HG02623 (cell line): ENCODE results near the gene POU3F1.

Source experiments
- ATAC-seq: cut with Tn5 transposase; IDR thresholded peaks from one replicate; pipeline ENCODE4 v1.9.1; 2021; ENCODE audit warnings: moderate library complexity; ENCODE audit not compliant: unreplicated experiment

The POU3F1 gene

GRCh38 chr1:38029081-38029681, 17.4 kb downstream of the POU3F1 start:
- ATAC-seq = no peak

GRCh38 chr1:38028671-38029070, 17.9 kb downstream of the POU3F1 start:
- no peak for ATAC-seq

DNA sequence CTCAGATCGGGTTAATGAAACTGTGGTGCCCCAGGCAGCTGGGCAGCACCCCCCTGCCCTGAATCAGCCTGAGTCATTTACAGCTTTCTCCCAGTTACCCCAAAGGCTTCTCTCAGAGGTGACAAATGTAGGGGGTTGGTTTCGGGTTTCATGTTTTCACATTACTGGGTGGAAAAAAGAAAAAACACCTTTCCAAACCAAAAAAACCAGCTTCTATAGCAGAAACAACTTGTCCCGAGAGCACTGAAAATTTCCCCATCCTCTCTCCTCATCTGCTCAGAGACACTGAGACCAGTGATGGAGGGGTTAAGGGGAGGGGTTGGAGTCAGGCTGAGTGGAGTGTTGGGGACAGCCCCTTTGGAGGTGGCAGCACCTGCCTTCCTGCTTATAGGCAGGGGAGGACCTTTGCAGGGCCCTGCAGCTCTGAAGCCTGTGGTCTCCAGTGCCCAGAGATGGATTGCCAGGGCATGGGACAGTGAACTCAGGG, 18.4 kb downstream of the POU3F1 start:
- peak; percentile 56 for ATAC-seq

- ATAC-seq = no peak
Measured at GRCh38 chr1:38027201-38028104, 19.1 kb downstream of the POU3F1 start.

DNA sequence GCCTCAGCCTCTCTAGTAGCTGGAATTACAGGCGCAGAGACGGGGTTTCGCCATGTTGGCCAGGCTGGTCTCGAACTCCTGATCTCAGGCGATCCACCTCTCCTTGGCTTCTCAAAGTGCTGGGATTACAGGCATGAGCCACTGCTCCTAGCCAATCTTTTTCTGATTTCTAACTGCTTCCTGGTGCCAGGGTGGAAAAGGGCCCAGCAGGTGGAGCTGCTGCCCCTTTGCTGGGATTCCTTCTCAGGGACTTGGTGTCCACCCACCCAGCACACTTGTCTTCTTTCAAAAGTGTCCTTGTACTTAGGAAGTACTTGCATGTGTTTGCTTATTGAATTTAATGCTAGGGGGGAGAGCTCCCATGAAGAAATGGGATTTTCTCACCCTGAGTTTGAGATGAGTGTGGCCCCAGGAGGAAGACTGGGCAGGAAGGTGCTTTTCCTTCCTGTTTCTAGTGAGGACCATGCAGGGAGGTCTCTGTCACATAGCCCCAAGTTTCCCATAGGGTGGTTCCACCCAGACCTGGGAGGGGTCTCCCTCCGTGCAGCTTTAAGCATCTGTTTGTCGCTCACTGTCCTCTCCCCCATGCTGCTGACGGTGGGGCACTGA, 19.9 kb downstream of the POU3F1 start:
- ATAC-seq = no peak

GRCh38 chr1:38025664-38026063, 20.9 kb downstream of the POU3F1 start:
- no peak for ATAC-seq

GRCh38 chr1:38025233-38025632, 21.4 kb downstream of the POU3F1 start:
- ATAC-seq = no peak

- ATAC-seq = no peak
Measured at GRCh38 chr1:38022810-38023209, 23.8 kb downstream of the POU3F1 start.

GRCh38 chr1:38021969-38022368, 24.6 kb downstream of the POU3F1 start:
- ATAC-seq = no peak

DNA sequence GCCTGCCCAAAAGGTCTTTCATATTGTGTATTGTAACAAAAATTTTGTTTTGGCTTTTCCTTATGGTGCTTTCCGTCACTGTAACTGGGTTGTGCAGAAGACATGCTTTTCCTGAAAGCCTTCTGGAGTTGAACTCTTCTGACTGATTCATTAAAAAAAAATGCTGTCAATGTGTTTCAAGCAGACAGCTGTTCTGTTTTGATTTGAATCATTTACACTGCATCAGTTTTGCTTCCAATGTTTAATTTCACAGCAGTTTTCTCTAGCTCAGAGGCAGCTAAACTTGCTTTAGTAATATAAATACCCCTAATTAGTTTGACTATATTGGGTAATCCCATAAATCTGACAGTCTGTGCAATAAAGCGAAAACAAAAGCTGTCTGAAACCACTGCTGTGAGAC, 26.2 kb downstream of the POU3F1 start:
- no peak for ATAC-seq

DNA sequence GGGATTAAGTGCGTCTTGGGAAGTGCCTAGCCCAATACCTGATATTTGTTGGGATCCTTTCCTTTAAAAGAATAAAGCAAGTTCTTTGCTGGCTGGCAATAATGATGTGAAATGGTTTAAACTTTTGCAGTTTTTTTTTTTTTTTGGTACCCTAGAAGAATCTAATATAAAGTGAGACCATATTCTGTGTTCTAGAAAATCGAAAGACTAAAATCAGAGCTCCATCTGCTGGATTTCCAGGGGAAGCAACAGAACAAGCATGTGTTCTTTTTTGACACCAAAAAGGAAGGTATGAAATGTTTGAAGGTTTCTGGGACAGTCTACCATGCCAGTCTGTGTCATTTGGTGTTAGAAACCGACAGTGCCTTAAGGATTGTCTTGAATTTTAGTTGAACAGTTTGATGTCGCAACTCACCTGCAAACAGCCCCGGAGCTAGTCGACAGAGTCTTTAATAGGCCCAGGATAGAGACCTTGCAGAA, 27.7 kb downstream of the POU3F1 start:
- no peak for ATAC-seq

DNA sequence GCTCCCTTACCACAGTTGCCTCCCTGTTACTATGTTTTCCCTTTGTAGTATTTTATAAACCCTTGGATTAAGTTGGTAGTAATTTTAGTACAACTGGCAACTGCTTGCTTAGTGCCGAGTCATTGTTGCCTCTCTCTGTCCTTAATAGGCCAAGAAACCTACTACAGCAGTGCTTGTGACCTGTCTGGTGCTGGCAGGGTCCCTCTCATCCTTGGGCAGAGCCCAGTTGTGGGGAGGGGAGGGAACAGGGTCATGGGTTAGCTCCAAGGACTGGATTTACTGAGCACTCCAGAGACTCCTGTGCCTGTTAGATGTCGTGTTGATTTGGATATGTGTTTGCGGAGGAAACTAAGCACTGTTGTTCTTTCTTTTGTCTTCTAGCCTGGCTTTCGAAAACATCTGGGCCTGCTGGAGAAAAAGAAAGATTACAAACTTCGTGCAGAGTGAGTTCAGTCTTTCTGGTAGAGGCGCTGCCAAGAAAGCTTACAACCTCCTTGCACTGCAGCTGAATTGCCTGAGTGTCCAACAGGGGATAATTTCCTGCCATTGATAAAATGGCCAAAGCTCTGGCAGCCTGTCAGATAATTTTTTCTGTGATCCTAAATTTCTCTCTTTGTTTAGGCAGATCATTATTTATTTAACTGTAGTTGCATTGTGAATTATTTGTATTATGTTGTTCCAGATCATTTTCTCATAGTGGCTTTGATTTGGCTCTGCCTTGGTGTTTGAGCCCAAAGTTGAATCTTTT, 30.4 kb downstream of the POU3F1 start:
- no peak for ATAC-seq

DNA sequence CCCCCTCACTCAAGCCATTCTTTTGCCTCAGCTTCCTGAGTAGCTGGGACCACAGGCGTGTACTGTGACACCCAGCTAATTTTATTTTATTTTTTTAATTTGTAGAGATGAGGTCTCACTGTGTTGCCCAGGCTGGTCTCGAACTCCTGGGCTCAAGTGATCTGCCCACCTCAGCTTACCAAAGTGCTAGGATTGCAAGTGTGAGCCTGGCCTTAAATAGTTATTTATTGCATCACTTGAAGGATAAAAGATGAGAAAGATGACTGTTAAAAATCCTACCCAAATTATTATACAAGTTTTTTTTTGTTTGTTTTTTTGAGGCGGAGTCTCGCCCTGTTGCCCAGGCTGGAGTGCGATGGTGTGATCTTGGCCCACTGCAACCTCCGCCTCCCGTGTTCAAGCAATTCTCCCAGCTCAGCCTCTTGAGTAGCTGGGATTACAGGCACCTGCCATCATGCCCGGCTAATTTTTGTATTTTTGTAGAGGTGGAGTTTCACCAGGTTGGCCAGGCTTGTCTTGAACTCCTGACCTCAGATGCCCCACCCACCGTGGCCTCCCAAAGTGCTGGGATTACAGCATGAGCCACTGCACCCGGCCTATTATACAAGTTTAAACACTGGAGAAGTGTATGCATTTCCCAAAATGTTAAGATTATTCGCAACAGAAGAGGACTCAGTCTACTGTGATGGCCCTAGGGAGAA, 31.7 kb downstream of the POU3F1 start:
- ATAC-seq = no peak

- ATAC-seq = no peak
Measured at GRCh38 chr1:38014171-38014570, 32.4 kb downstream of the POU3F1 start.

GRCh38 chr1:38013227-38013622, 33.4 kb downstream of the POU3F1 start:
- ATAC-seq = no peak

- peak; percentile 93 for ATAC-seq
Measured at GRCh38 chr1:38012363-38013226, 34.0 kb downstream of the POU3F1 start, which contains the start of gene UTP11. Gene UTP11, plus strand, starts transcription at chr1:38012734. Its CDS starts 69 bp downstream, at chr1:38012803.

DNA sequence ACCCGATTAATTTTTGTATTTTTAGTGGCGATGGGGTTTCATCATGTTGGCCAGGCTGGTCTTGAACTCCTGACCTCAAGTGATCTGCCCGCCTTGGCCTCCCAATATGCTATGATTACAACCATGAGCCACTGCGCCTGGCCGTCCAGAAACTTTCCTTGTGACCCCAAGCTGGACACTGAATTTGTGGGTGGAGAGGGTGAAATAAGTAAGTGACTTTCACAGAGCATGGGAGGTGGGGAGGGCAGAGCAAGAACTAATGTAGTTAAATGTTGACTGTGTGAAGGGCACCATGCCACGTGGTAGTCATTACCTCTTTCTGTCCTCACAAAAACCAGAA, 36.8 kb downstream of the POU3F1 start:
- ATAC-seq = no peak

- ATAC-seq = no peak
Measured at GRCh38 chr1:38009088-38009840, 37.3 kb downstream of the POU3F1 start.
